ENCODE data around the gene ICAM4.
"Not testable (repeated sequence)": the region's sequence is repeated elsewhere in the genome, so short reads cannot be mapped to it uniquely, and the experiment has no call there.

The ICAM4 gene, protein sequence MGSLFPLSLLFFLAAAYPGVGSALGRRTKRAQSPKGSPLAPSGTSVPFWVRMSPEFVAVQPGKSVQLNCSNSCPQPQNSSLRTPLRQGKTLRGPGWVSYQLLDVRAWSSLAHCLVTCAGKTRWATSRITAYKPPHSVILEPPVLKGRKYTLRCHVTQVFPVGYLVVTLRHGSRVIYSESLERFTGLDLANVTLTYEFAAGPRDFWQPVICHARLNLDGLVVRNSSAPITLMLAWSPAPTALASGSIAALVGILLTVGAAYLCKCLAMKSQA

DNA sequence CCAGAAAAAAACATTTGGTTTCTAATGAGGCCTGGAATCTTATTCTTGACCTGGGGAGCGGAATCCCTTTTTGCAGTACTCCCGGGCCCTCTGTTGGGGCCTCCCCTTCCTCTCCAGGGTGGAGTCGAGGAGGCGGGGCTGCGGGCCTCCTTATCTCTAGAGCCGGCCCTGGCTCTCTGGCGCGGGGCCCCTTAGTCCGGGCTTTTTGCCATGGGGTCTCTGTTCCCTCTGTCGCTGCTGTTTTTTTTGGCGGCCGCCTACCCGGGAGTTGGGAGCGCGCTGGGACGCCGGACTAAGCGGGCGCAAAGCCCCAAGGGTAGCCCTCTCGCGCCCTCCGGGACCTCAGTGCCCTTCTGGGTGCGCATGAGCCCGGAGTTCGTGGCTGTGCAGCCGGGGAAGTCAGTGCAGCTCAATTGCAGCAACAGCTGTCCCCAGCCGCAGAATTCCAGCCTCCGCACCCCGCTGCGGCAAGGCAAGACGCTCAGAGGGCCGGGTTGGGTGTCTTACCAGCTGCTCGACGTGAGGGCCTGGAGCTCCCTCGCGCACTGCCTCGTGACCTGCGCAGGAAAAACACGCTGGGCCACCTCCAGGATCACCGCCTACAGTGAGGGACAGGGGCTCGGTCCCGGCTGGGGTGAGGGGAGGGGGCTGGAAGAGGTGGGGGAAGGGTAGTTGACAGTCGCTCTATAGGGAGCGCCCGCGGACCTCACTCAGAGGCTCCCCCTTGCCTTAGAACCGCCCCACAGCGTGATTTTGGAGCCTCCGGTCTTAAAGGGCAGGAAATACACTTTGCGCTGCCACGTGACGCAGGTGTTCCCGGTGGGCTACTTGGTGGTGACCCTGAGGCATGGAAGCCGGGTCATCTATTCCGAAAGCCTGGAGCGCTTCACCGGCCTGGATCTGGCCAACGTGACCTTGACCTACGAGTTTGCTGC is at the start of gene ICAM4:
Gene ICAM4, plus strand, starts transcription at position 153 of the 935 bp plus-strand sequence. Its CDS starts 58 bp downstream, at position 211.
- DNase-seq (ENCODE audit: low read depth): no peak
- H3K4me3 ChIP-seq (ENCODE audit: low read depth, low read length): no peak within 1 kb of the TSS
- in situ Hi-C loops (cut with HindIII; ENCODE audit: low sequenced_read_pairs): loop anchor here (10.0 kb wide), 1 partner anchor 118 kb away; the partner anchor contains the start of gene CDC37
- TF ChIP-seq, protein P1, sequence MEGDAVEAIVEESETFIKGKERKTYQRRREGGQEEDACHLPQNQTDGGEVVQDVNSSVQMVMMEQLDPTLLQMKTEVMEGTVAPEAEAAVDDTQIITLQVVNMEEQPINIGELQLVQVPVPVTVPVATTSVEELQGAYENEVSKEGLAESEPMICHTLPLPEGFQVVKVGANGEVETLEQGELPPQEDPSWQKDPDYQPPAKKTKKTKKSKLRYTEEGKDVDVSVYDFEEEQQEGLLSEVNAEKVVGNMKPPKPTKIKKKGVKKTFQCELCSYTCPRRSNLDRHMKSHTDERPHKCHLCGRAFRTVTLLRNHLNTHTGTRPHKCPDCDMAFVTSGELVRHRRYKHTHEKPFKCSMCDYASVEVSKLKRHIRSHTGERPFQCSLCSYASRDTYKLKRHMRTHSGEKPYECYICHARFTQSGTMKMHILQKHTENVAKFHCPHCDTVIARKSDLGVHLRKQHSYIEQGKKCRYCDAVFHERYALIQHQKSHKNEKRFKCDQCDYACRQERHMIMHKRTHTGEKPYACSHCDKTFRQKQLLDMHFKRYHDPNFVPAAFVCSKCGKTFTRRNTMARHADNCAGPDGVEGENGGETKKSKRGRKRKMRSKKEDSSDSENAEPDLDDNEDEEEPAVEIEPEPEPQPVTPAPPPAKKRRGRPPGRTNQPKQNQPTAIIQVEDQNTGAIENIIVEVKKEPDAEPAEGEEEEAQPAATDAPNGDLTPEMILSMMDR (IDR thresholded peaks at IDR 0.05; ENCODE audit: low read depth, low read length, missing control alignments): no peak

DNA sequence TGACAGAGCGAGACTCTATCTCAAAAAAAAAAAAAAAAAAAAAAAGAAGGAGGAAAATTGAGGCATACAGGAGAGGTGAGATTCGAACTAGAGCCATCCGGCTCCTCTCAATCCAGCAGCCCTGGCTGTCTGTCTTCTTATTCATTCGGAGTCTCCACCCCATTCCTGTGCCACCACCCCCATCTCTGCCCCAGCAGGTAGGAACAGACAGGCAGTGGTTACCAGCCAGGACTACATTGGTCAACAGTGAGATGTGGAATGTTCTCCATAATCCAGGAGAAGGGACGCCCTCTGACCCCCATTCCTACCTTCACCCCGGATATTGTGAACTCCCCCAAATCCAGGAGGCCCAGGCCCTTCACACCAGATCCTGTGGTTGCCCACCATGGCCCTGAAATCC is 49.1 kb upstream of the ICAM4 start:
- no peak for DNase-seq (ENCODE audit: low read depth)
- in situ Hi-C loops (cut with HindIII; ENCODE audit: low sequenced_read_pairs): no loop called here
- TF ChIP-seq, protein P1 (IDR thresholded peaks at IDR 0.05; ENCODE audit: low read depth, low read length, missing control alignments): no peak
- H3K4me3 ChIP-seq (ENCODE audit: low read depth, low read length): no peak overlapping the region

DNA sequence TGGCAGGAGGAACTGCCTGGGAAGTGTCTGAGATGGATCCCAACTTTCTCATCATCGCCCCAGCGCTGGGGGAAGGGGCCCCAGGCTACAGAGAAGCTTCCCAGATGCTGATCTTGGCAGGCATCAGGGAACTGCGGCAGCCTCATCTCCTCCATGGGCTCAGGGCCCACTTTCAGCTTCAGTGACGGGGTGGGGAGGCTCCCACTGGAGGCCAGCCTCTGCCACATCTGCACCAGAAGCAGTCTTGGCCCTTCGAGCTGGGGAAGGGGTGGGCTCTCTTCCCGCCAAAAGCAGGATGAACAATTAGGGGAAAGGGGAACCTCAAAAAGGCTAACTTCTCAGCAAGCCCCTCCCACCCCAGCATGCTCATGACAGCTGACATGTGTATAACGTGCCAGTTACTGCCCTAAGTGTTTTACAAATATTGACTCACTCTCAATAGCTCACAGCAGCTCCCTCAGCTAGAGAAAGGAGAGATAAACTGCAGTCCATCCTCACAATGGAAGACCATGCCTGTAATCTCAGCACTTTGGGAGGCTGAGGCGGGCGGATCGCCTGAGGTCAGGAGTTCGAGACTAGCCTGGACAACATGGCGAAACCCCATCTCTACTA is 48.5 kb upstream of the ICAM4 start:
- TF ChIP-seq, protein P1 (IDR thresholded peaks at IDR 0.05; ENCODE audit: low read depth, low read length, missing control alignments): no peak
- H3K4me3 ChIP-seq (ENCODE audit: low read depth, low read length): no peak overlapping the region
- in situ Hi-C loops (cut with HindIII; ENCODE audit: low sequenced_read_pairs): no loop called here
- no peak for DNase-seq (ENCODE audit: low read depth)

DNA sequence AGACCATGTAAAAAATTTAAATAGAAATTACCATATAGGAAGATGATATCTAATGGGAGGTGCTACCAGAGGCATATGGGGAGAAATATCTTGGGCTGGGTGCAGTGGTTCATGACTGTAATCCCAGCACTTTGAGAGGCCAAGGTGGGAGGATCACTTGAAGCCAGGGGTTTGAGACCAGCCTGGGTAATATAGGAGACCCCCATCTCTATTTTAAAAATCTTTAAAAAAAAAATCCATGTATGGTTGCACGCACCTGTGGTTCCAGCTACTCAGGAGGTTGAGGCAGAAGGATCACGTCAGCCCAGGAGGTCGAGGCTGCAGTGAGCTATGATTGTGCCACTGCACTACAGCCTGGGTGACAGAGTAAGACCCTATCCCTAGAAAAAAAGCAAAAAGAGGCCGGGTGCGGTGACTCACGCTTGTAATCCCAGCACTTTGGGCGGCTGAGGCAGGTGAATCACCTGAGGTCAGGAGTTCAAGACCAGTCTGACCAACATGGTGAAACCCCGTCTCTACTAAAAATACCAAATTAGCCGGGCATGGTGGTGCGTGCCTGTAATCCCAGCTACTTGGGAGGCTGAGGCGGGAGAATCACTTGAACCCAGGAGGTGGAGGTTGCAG is 44.8 kb upstream of the ICAM4 start:
- H3K4me3 ChIP-seq (ENCODE audit: low read depth, low read length); DNase-seq (ENCODE audit: low read depth); in situ Hi-C loops (cut with HindIII; ENCODE audit: low sequenced_read_pairs): not testable (repeated sequence)

DNA sequence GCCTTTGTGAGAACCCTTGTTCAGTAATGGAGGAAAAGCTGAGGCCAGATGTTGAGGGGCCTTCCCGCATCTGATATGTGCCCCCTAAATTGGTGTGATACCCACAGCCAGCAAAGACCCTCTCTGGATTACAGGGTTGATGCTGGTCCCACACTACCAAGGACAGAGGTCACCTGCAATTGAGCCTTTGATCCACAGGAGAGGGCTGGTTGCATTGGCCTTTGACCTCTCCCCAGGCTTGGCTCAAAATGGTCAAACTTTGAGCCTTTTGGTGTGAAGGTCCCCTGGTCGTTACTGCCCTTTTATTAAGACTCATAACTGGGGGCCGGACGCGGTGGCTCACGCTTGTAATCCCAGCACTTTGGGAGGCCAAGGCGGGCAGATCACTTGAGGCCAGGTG is 43.1 kb upstream of the ICAM4 start:
- DNase-seq (ENCODE audit: low read depth): no peak
- TF ChIP-seq, protein P1 (IDR thresholded peaks at IDR 0.05; ENCODE audit: low read depth, low read length, missing control alignments): no peak
- in situ Hi-C loops (cut with HindIII; ENCODE audit: low sequenced_read_pairs): no loop called here
- H3K4me3 ChIP-seq (ENCODE audit: low read depth, low read length): no peak overlapping the region

DNA sequence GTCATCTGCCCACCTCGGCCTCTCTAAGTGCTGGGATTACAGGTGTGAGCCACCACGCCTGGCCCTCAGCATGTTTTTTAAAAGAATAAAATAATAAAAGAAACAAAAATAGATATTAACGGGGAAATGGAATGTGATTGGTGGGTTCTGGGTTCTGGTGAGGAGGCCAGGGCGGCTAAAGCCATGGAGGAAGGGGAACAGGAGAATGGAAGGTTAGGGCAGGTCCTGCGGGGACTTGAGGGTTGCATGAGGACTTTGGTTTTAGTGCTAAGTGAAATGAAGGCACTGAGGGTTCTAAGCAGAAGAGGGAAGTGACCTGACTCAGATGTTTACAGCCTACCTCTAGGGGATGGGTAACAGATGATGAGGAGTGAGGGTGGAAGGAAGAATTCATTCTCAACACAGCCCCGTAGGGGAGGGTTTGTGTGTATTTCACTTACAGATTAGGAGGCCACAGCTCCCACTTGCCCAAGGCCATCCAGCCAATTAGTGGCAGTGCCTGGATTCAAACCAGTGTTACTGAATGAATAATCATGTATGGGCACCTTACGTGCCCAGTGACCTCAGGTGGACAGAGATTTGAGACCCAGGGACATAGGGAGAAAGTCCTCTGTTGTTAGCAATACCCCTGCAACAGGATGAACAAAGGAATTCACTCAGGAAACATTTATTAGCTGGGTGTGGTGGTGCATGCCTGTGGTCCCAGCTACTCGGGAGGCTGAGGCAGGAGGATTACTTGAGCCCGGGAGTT is 41.4 kb upstream of the ICAM4 start:
- in situ Hi-C loops (cut with HindIII; ENCODE audit: low sequenced_read_pairs): no loop called here
- TF ChIP-seq, protein P1 (IDR thresholded peaks at IDR 0.05; ENCODE audit: low read depth, low read length, missing control alignments): no peak
- no peak overlapping the region for H3K4me3 ChIP-seq (ENCODE audit: low read depth, low read length)
- no peak for DNase-seq (ENCODE audit: low read depth)

All from astrocyte of the cerebellum (primary cell).